HG03196 (cell line): ENCODE data around the gene NMNAT2.
"Not testable (repeated sequence)": the region's sequence is repeated elsewhere in the genome, so short reads cannot be mapped to it uniquely, and the experiment has no call there.

ENCODE experiments used
- ATAC-seq: cut with Tn5 transposase; IDR thresholded peaks from one replicate; pipeline ENCODE4 v1.9.1; 2021; ENCODE audit not compliant: unreplicated experiment

The NMNAT2 gene

GRCh38 chr1:183417772-183418491, at the start of gene NMNAT2:
Gene NMNAT2 (minus strand): TSS chr1:183418380. CDS start chr1:183418267, 113 bp downstream.
- no peak for ATAC-seq

- no peak for ATAC-seq
Observed at GRCh38 chr1:183467687-183468086, 49.5 kb upstream of the NMNAT2 start.

DNA sequence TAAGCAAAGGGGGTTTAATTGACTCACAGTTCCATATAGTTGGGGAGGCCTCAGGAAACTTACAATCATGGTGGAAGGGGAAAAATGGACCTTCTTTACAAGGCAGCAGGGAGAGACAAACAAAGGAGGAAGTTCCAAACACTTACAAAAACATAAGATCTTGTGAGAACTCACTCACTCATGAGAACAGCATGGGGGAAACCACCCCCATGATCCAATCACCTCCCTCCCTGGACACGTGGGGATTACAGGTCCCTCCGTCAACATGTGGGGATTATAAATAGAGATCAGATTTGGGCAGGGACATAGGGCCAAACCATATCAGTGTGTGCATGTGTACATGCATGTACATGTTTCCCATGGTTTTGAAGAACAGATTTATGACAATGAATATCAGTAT, 48.6 kb upstream of the NMNAT2 start:
- no peak for ATAC-seq

- no peak for ATAC-seq
Observed at GRCh38 chr1:183463566-183463965, 45.4 kb upstream of the NMNAT2 start.

- ATAC-seq = no peak
Observed at GRCh38 chr1:183461350-183461749, 43.2 kb upstream of the NMNAT2 start.

GRCh38 chr1:183460596-183460995, 42.4 kb upstream of the NMNAT2 start:
- ATAC-seq = no peak

- no peak for ATAC-seq
Observed at GRCh38 chr1:183457449-183457848, 39.3 kb upstream of the NMNAT2 start.

DNA sequence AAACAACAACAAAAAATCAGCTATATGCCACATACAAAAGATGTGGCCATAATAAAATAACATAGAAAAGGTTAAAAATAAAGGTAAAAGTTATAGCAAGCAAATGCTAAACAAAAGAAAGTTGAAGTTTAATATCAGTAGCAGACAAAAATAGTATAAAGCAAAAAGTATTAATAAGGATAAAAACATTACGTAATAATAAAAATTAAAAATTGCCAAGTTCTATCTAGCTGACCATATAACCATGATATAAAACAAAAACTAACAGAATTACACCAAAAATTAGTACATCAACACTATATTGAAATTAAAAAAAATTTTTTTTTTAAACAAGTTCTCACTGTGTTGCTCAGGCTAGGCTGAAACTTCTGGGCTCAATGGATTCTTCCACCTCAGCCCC, 38.6 kb upstream of the NMNAT2 start:
- ATAC-seq = no peak

DNA sequence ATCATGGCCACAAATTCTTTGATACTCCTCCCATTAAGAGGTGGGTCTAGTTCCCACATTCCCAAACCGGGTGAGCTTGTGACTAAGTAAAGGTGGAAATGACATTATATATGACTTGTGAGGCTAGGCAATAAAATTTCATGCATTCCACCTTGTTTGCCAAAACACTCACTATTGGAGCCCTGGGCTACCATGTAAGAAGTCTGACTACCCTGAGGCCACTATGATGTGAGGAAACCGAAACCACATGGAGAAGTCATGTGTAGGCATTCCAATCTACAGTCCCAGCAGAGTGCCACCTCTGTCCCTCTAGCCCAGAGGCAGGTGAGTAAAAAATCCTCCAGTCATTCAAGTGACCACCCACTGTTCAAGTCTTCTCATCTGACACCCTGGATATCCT, 36.2 kb upstream of the NMNAT2 start:
- ATAC-seq = no peak

GRCh38 chr1:183450093-183450492, 31.9 kb upstream of the NMNAT2 start:
- ATAC-seq = no peak

GRCh38 chr1:183449223-183449770, 31.1 kb upstream of the NMNAT2 start:
- no peak for ATAC-seq

- ATAC-seq = no peak
Observed at GRCh38 chr1:183444243-183444642, 26.1 kb upstream of the NMNAT2 start.

DNA sequence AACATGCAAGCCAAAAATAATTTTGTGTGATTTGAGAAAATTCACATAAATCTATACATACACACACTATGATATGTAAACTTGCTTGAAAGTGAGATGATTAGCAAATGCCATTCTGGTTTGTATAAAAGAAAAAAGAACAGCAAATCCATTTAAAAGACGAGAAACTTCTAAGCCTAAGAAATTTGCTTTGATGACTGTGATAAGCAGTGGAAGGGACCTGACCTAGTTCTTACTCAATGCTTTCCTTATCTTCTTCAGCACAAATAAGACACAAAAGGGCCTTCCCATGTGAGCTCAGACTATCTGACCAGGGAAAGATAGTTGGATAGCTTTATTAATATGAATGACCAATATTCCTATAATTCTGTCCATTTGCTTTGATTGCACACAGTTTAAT, 25.3 kb upstream of the NMNAT2 start:
- no peak for ATAC-seq

DNA sequence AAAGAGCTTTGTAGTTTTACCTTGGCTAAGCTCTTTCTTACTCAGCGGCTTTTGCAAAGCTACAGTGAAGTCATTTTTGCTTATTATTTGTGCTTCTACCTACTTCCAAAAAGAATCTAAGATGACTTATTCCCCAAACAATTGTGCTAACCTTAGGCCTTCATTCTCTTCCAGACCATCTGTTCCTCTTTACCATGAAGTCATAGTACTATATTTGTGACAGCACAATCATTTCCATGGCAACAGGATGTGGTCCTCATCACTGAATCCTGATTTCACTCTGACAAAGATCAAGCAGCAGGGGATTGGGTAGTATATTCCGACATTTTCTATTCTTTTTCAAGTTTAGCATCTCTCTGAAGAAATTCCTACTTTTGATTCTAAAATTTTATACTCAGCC, 24.8 kb upstream of the NMNAT2 start:
- no peak for ATAC-seq

GRCh38 chr1:183438060-183438459, 19.9 kb upstream of the NMNAT2 start:
- no peak for ATAC-seq

- ATAC-seq = no peak
Observed at GRCh38 chr1:183435497-183435896, 17.3 kb upstream of the NMNAT2 start.

GRCh38 chr1:183433703-183434102, 15.5 kb upstream of the NMNAT2 start:
- no peak for ATAC-seq

GRCh38 chr1:183432548-183432875, 14.3 kb upstream of the NMNAT2 start:
- no peak for ATAC-seq

DNA sequence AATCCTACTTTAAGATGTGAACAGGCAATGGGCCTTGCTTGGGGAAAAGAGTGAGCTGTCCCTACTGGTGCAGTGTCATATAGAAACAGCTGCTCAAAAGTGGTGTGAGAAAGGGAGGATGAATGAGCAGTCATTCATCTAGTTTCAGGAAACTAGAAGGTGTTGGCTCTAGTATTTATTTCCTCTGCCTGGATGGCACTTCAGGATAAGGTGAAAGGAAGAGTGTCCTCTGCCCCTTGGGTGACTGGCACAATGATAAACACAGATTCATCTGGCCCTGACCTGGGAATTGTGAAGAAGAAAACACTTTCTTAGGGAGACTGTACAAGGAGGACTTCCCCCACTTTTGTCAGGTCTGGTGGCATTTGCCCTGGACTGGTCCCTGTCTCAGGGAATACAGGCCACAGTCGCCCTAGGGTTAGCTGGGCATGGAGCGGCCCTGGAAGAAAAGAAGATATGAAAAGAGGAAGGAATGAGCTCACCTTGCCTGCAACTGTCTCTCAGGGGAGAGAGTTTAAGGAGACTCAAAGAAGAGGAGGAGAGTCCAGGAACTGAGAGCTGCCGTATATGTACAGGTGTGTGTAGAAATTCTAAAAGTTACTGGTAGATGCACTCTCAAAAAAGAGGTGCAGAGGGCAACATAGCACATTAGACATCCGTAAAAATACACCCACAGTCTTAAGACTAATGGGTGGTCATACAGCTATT, 13.8 kb upstream of the NMNAT2 start:
- ATAC-seq = no peak

- ATAC-seq = not testable (repeated sequence)
Observed at GRCh38 chr1:183427591-183427990, 9.4 kb upstream of the NMNAT2 start.

GRCh38 chr1:183424691-183425090, 6.5 kb upstream of the NMNAT2 start:
- ATAC-seq = no peak

DNA sequence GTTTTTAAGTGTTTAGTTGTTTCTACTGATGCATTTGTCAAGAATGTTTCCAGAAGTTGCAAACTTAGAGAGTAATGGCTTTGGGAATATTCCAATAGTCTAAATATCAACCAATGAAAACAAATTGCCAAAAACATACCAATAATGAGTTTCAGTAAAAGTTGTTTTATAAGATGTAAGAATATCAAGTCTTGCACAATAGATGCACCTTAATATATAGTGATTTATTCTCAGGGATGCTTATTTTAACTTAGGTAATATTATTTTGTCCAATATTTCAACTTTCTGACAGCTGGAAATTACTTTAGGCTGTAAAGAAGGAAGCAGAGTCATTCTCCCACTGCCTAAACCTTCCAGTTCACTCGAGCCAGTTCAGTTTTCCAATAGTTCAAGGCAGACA, 5.4 kb upstream of the NMNAT2 start:
- no peak for ATAC-seq
